Upper lobe of left lung (tissue), 4 donors: ENCODE measurements around the gene FBXO8.

Experiments
- CTCF ChIP-seq, 6 experiments: fragments of 450-650 bp in 4 of 6; fragments of 200-600 bp in 2 of 6; sonication (generic) in 2 of 6; IDR thresholded peaks; one replicate each; pipeline ENCODE4 v1.5.1; 2016 to 2019; ENCODE audit warnings: antibody characterized with exemption in 6 of 6
- POLR2A ChIP-seq, 4 donors: fragments of 450-650 bp; IDR thresholded peaks; one replicate each; pipeline ENCODE4 v1.5.1; 2016 to 2017; ENCODE audit warnings: antibody characterized with exemption in 4 of 4, mild to moderate bottlenecking in 2 of 4

- TF ChIP-seq CTCF (IDR thresholded peaks at IDR 0.05) (no peak), POLR2A (IDR thresholded peaks at IDR 0.05) (no peak)
Measured at GRCh38 chr4:174245714-174246113, 37.8 kb downstream of the FBXO8 start.
